ENCODE data around the gene NOTCH1. TPM values are rescaled to one million over a fixed set of nuclear protein-coding genes. Genes with fewer than 3 reads are reported as not detected.

Gene NOTCH1
- total RNA-seq, 1 donor, result 10.5 TPM

- Histone ChIP-seq H3K4me1 (ENCODE audit: insufficient read depth, low read length) (no peaks in the 10 kb centered on the region), H2AFZ (ENCODE audit: low read length) (no peak overlapping the region), H3K9me3 (ENCODE audit: low read depth, low read length) (no peaks in the 10 kb centered on the region), H3K36me3 (ENCODE audit: insufficient read depth, low read length) (peaks cover 11% of the 10 kb centered on the region), H3K79me2 (ENCODE audit: insufficient read depth, low read length) (peaks cover 4% of the 10 kb centered on the region), H3K4me3 (ENCODE audit: insufficient read depth, low read length) (no peak overlapping the region), H4K20me1 (ENCODE audit: insufficient read depth, low read length) (peaks cover 13% of the 10 kb centered on the region), H3K27ac (ENCODE audit: low read depth, low read length) (no peak overlapping the region), H3K4me2 (ENCODE audit: insufficient read depth, low read length) (no peak overlapping the region), H3K27me3 (ENCODE audit: insufficient read depth, low read length) (no peaks in the 10 kb centered on the region)
- no peak for DNase-seq (ENCODE audit: insufficient read length, low spot score, missing footprints)
- TF ChIP-seq CTCF (IDR thresholded peaks at IDR 0.05; ENCODE audit: extremely low read depth, low read depth, low read length), result no peak
These were observed 23.3 kb downstream of the NOTCH1 start for GRCh38 chr9:136522314-136523237.

- Histone ChIP-seq H4K20me1 (ENCODE audit: insufficient read depth, low read length) (peaks cover 5% of the 10 kb centered on the region), H3K4me1 (ENCODE audit: insufficient read depth, low read length) (no peaks in the 10 kb centered on the region), H2AFZ (ENCODE audit: low read length) (no peak overlapping the region), H3K4me2 (ENCODE audit: insufficient read depth, low read length) (no peak overlapping the region), H3K79me2 (ENCODE audit: insufficient read depth, low read length) (peaks cover 2% of the 10 kb centered on the region), H3K27me3 (ENCODE audit: insufficient read depth, low read length) (no peaks in the 10 kb centered on the region), H3K27ac (ENCODE audit: low read depth, low read length) (no peak overlapping the region), H3K9me3 (ENCODE audit: low read depth, low read length) (no peaks in the 10 kb centered on the region), H3K4me3 (ENCODE audit: insufficient read depth, low read length) (no peak overlapping the region), H3K36me3 (ENCODE audit: insufficient read depth, low read length) (peaks cover 11% of the 10 kb centered on the region)
- no peak for DNase-seq (ENCODE audit: insufficient read length, low spot score, missing footprints)
- TF ChIP-seq CTCF (IDR thresholded peaks at IDR 0.05; ENCODE audit: extremely low read depth, low read depth, low read length), result no peak
These were observed 24.3 kb downstream of the NOTCH1 start for GRCh38 chr9:136521537-136521936.

- Histone ChIP-seq H3K27me3 (ENCODE audit: insufficient read depth, low read length) (no peaks in the 10 kb centered on the region), H4K20me1 (ENCODE audit: insufficient read depth, low read length) (peaks cover 4% of the 10 kb centered on the region), H2AFZ (ENCODE audit: low read length) (no peak overlapping the region), H3K4me1 (ENCODE audit: insufficient read depth, low read length) (no peaks in the 10 kb centered on the region), H3K4me3 (ENCODE audit: insufficient read depth, low read length) (no peak overlapping the region), H3K4me2 (ENCODE audit: insufficient read depth, low read length) (no peak overlapping the region), H3K79me2 (ENCODE audit: insufficient read depth, low read length) (peaks cover 2% of the 10 kb centered on the region), H3K36me3 (ENCODE audit: insufficient read depth, low read length) (peaks cover 11% of the 10 kb centered on the region), H3K27ac (ENCODE audit: low read depth, low read length) (no peak overlapping the region), H3K9me3 (ENCODE audit: low read depth, low read length) (no peaks in the 10 kb centered on the region)
- no peak for DNase-seq (ENCODE audit: insufficient read length, low spot score, missing footprints)
- no peak for TF ChIP-seq CTCF (IDR thresholded peaks at IDR 0.05; ENCODE audit: extremely low read depth, low read depth, low read length)
These were observed 25.8 kb downstream of the NOTCH1 start for GRCh38 chr9:136520053-136520540.

All from osteoblast (primary cell).